Stimulated activated CD8-positive, alpha-beta memory T cell treated with anti-CD3 and anti-CD28 coated beads, Interleukin-7, amount 100 ng/mL, for 1 hour (primary cell): Measurements from ENCODE around the gene ANKS1B.
"Not testable (repeated sequence)": the region's sequence is repeated elsewhere in the genome, so short reads cannot be mapped to it uniquely, and the experiment has no call there.

Source experiments
- DNase-seq, 2 donors: peaks; one replicate each; pipeline ENCODE4 v3.0.0-alpha.2; 2020; ENCODE audit warnings: low read depth in 2 of 2

The ANKS1B gene

DNA sequence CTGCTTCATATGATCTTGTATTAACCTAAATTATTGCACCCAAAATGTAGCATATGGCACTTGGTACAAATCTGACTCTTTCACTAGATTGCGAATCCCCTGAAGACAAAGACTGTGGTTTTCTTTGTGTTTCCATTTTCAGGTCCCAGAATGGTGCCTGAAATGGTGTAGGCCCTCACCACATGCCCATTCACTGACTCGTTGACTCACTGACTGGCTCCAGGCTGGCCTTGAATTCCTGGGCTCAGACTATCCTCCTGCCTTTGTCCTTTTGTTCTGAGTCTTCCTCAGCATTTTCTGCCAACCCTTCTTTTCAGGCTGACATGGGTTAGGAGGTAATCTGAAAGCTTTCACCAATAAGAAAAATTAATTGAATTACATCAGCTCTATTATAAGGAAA is 705.8 kb downstream of the ANKS1B start:
- no peak for DNase-seq

DNA sequence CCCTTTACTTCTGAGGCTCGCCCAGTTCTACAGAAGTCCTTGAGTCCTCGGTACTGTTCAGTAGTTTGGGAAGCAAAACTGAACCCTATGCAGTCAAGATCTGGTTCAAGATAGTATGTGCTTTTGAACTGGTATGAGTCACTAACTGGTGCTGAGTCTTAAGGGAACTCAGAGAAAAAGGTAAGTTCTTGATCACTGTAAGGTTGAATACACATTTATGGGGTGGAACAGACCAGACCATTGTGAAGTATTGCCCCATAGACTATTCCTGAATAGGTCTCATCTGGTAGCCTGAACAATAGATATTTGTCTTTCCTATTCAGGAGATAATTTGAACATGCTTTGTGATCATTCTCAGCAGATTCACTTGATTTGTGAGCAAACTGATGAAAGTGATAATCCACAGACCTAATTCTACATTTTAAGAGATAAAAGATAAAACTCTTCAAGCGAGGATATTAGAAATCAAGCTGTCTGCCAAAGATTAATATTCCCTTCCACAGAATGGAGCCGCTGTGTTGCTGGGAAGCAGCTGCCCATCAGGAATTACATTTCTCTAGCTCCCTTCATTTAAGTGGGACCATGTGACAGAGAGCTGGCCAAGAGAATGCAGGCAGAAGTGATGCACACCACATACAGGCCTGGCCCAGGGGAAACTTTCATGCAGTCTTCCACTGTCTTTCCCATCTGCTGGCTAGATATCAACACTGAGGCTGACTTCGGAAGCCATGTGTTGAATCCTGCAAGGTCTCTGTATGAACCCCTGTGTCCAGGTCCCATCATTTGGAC is 707.0 kb downstream of the ANKS1B start:
- no peak for DNase-seq

DNA sequence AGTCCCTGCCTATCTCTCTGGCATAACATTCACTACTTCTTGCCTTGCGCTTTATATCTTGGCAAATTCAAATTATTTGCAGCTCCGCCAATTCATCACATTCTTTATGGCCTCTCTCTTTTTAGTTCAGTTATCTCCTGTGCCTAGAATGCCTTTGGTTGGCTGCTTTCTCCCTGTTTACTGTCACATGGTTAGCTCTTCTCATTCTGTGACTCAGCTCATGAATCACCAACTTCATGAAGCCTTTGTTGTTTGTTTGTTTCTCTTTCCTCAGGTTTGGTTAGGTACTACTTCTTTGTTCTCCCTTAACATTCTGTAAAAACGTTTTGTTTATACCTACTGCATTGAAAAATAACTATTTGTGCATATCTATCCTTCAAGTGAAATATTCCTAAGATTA is 713.7 kb downstream of the ANKS1B start:
- DNase-seq: no peak

DNA sequence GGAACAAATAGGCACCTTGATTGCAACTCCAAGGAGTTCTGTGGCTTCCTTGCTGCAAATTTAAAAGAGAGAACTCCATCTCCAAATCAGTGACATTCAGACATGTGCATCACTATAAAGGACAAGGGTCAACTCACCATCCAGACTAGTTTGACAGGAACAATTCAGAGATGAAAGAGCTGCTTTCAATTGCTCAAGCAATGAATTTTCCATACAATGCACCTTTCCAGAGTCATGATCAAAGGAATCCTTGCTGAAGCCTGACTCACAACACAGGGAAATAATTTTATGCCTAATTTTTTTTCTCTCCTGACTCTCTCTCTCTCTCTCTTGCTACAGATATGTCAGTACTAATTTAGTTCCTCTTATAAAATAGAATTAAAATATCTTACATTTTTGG is 717.7 kb downstream of the ANKS1B start:
- no peak for DNase-seq

DNA sequence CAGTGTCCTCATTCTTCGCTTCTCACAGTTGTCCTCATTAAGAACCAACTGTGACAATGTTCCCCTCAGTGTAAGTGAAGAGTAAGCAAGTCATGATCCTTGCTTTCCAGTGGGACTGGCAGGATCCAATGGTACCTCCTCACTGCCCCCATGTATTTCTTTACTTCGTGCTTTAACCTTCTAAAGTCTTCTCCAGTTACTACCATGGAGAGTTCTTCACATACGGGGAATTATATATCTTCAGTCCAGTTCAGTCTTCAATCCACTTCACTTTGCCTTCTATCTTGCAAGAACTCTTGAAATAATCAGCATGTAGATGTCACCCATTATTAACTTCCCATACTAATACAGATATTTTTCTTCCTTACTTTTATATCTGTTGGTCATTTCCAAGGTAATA is 719.1 kb downstream of the ANKS1B start:
- DNase-seq: no peak

DNA sequence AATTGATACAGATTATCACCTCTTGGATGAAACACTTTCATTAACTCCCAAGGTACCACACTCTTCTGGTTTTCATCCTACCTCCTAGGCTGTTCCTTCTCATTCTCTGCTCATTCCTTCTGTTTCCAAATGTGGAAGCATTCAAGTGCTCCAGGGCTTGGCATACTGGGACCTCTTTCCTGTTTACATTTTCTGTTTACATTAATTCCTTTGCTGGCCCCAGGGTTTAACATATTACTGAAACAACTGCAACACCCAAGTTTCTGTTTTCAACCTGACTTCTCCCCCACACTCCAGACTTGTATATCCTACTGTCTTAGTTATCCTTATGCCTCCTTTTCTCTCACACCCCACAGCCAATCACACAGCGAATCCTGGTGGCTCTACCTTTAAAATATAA is 723.5 kb downstream of the ANKS1B start:
- no peak for DNase-seq

DNA sequence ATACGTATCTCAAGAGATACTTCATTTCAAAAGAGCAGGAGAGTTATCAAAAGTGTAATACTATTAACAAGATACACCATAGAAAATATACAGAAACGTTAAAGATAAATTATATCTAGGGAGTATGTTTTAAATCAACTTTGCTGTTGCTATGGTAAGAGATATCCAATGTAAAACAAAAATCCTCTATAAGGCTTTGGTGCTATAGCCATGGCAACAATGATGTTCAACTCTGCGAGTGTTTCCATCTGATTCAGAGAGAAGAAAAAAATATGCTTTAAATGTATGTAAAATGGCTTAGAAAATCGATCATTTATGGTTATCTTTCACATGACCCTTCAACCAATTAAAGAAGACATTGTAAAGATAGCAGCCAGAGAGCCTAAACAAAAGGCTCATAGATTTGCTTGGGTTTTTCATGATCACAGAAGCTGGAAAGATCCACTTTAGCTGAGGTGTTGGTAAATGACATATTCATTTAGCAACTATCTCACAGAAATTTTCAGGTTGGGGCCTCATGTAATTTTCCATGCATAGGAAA is 724.2 kb downstream of the ANKS1B start:
- DNase-seq: no peak

GRCh38 chr12:99259040-99259934 is 725.4 kb downstream of the ANKS1B start:
- DNase-seq: no peak

DNA sequence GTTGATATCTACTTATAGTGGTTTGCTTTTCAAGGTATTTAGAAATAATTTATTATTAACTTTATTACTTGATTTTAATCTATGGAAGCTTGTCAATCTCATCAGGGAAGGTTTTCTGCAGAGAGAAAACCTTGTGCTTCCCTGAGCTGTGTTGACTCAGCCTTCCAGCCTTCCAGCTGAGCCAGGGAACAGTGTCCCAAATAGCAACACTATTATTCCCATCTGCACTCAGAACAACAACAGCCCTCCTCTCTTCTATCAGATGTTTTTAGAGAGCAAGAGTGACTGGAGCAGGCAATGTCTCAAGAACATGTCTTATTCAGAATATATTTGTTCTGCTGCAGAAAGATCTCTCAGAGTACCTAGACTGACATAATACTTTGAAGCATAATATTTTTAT is 727.1 kb downstream of the ANKS1B start:
- DNase-seq: no peak

GRCh38 chr12:99253068-99253467 is 731.7 kb downstream of the ANKS1B start:
- no peak for DNase-seq

GRCh38 chr12:99250091-99250490 is 734.6 kb downstream of the ANKS1B start:
- no peak for DNase-seq

DNA sequence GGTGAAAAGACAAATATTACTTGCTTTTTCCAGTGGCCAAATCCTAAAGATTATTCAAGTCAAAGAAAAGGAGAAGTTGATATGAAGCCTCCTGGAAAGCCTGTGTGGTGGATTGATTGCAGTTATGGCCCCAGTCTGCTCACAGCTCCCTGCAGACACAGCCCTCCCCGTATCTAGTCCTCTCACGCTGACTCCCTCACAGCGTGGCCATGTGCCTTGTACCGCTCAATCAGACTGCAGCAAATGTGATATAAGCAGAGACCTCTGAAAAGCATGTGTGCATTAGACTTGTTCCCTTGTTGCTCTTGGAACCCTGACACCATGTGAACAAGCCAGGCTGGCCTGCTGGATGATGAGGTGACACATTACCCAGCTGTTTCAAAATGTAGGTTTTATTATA is 735.2 kb downstream of the ANKS1B start:
- DNase-seq: no peak

GRCh38 chr12:99237907-99238538 is 746.7 kb downstream of the ANKS1B start:
- not testable (repeated sequence) for DNase-seq

DNA sequence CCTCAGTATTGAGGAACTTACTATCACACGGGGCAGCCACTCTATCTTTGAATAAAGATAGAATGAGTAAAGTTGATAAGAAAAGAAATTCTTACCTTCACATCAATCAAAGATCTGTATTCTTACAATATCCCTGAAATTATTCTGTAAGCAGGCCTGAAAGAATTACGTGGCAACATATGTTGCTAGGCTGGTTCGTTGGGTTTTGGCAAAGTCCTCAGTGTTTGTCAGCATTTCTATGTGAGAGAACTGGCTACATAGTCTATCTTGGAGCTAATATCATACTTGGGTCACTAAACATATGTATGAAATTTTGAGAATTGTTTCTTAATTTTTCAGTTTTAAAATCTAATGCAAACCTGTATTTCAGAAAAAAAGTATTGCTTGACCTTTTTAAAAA is 749.4 kb downstream of the ANKS1B start:
- DNase-seq: no peak

DNA sequence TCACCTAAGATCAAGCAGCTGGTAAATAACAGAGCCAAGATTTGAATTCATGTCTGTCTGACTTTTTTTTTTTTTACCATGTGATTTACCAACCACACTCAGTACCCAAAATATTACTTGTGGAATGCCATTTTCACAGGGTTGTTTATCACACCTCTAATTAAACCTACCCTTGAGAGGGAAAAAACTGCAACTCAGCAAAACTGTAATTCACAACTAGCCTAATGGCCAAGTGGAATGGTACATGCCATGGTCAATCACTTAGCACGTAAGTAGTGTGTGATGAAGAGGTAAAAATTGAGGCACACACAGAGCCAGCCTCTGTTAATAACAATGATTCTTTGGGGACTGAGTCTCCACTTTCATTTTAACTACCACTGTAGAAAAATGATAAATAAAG is 750.0 kb downstream of the ANKS1B start:
- no peak for DNase-seq

GRCh38 chr12:99232324-99232723 is 752.4 kb downstream of the ANKS1B start:
- no peak for DNase-seq

DNA sequence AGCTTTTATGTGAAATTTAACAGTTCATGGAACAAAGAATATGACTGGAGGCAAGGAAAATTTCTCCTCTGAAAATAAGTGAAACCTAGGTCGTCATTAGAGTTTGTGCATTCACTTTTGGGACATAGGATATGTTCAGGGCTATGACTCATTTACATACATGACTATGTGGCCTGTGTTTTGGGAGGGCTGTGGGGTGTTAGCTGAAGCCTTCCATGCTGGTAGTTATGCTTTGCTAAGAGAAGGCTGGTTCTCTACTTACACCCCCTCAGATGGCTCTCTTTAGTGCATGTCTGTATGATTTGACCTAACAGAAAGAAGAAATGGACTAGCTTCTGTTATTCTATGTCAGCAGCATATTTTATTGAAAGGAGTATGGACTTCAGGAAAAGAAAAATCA is 753.7 kb downstream of the ANKS1B start:
- no peak for DNase-seq

GRCh38 chr12:99224237-99224636 is 760.5 kb downstream of the ANKS1B start:
- no peak for DNase-seq

GRCh38 chr12:99223579-99223978 is 761.2 kb downstream of the ANKS1B start:
- DNase-seq: no peak

DNA sequence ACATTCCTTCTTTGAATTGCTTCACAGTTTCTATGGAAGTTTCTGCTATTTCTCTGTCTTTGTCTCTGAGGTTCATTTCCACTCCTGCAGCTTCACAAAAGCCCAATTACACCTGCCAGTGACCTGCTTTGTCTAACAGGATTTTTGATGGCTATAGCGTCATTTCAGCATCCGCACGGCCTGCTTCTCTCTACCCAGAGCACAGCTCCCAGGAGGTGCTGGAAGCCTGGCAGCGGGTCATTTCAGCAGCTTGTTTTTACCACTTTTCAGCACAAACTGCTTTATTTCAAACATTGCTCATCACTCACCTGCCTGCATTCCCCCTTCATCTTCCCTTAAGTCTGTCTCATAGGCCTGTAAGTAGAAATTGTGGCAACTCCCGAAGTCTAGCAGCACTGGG is 771.7 kb downstream of the ANKS1B start:
- no peak for DNase-seq

DNA sequence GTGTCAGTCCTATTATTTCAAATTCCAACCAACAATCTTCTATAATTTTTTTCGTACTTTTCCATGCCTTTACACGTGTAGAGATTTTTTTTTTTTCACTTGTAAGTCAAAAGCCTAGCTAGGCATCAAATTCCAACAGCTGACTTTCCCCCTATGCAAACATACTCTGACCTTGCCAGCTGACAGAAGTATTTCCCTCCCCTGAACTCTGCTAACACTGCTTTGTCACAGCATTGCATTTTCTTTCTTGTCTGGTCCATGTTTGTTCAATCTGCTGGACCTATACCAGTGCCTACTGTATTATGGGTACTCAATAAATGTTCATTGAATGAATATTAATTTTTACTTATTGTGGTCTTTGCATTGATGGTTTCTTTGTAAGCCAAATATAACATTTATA is 772.5 kb downstream of the ANKS1B start:
- no peak for DNase-seq

DNA sequence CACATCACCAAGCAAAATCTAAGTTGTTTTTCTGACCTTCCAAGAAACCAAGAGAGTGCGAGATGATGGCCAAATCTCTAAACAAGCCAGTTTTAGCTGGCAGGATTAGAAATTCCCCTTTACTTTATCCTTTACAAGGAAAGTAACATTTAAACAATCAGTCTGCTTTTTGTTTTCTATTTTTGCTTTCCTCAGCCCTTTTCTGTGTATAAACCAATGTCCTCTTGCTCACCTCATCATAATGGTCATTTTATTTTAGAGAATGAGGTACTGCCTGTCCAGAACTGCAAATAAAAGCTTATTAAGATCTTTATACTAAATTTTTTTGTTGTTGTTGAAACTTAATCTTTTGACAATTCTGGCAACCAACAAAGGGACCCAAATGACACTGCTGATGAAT is 779.6 kb downstream of the ANKS1B start:
- no peak for DNase-seq
